ENCODE measurements around the gene CADM1.

Gene CADM1

GRCh38 chr11:115317277-115318185, 186.7 kb downstream of the CADM1 start:
- DNase-seq (ENCODE audit: low spot score), result no peak

- no peak for DNase-seq (ENCODE audit: low spot score)
Measured at GRCh38 chr11:115316696-115317095, 187.5 kb downstream of the CADM1 start.

- DNase-seq (ENCODE audit: low spot score), result no peak
Measured at GRCh38 chr11:115314330-115314920, 189.8 kb downstream of the CADM1 start.

- DNase-seq (ENCODE audit: low spot score), result no peak
Measured at GRCh38 chr11:115313224-115313838, 190.9 kb downstream of the CADM1 start.

GRCh38 chr11:115311949-115312348, 192.3 kb downstream of the CADM1 start:
- no peak for DNase-seq (ENCODE audit: low spot score)

- DNase-seq (ENCODE audit: low spot score), result no peak
Measured at GRCh38 chr11:115306689-115307088, 197.5 kb downstream of the CADM1 start.

GRCh38 chr11:115304774-115305472, 199.3 kb downstream of the CADM1 start:
- no peak for DNase-seq (ENCODE audit: low spot score)

GRCh38 chr11:115303929-115304531, 200.2 kb downstream of the CADM1 start:
- no peak for DNase-seq (ENCODE audit: low spot score)

GRCh38 chr11:115302946-115303703, 201.1 kb downstream of the CADM1 start:
- no peak for DNase-seq (ENCODE audit: low spot score)

GRCh38 chr11:115300660-115301428, 203.4 kb downstream of the CADM1 start:
- DNase-seq (ENCODE audit: low spot score), result no peak

- no peak for DNase-seq (ENCODE audit: low spot score)
Measured at GRCh38 chr11:115298300-115299012, 205.8 kb downstream of the CADM1 start.

- DNase-seq (ENCODE audit: low spot score), result no peak
Measured at GRCh38 chr11:115297330-115297729, 206.9 kb downstream of the CADM1 start.

- DNase-seq (ENCODE audit: low spot score), result no peak
Measured at GRCh38 chr11:115291325-115291724, 212.9 kb downstream of the CADM1 start.

GRCh38 chr11:115290893-115291292, 213.3 kb downstream of the CADM1 start:
- DNase-seq (ENCODE audit: low spot score), result no peak

GRCh38 chr11:115290479-115290878, 213.7 kb downstream of the CADM1 start:
- DNase-seq (ENCODE audit: low spot score), result no peak

GRCh38 chr11:115287266-115287665, 216.9 kb downstream of the CADM1 start:
- no peak for DNase-seq (ENCODE audit: low spot score)

- no peak for DNase-seq (ENCODE audit: low spot score)
Measured at GRCh38 chr11:115286614-115287013, 217.6 kb downstream of the CADM1 start.

- no peak for DNase-seq (ENCODE audit: low spot score)
Measured at GRCh38 chr11:115284773-115285172, 219.4 kb downstream of the CADM1 start.

GRCh38 chr11:115282923-115283322, 221.3 kb downstream of the CADM1 start:
- DNase-seq (ENCODE audit: low spot score), result no peak

- DNase-seq (ENCODE audit: low spot score), result no peak
Measured at GRCh38 chr11:115280775-115281174, 223.4 kb downstream of the CADM1 start.

All from activated CD4-positive, alpha-beta T cell treated with anti-CD3 and anti-CD28 coated beads, Interleukin-2, Interleukin-4, amounts not matched to agents 100 ng/mL and 50 ng/mL, durations not matched to agents 16 hours and 8 hours (primary cell).